Activated T-helper 9 cell treated with anti-CD3 and anti-CD28 coated beads, Interleukin-2, amount 50 U/mL, for 16 hours (primary cell): ENCODE measurements around the gene CSHL1.
"Not testable (repeated sequence)": the region's sequence is repeated elsewhere in the genome, so short reads cannot be mapped to it uniquely, and the experiment has no call there.

Experiments used
- DNase-seq: peaks from one replicate; pipeline ENCODE4 v3.0.0-alpha.2; 2020; ENCODE audit warnings: low read depth

The CSHL1 gene

GRCh38 chr17:63885119-63885518, 25.9 kb downstream of the CSHL1 start:
- DNase-seq, result not testable (repeated sequence)

GRCh38 chr17:63882626-63883126, 28.4 kb downstream of the CSHL1 start:
- not testable (repeated sequence) for DNase-seq

- DNase-seq, result peak; percentile 29
These were observed 29.0 kb downstream of the CSHL1 start, which contains the start of gene GH2 for GRCh38 chr17:63881935-63882601. GH2 (minus strand) TSS chr17:63881944; CDS start chr17:63881801, 143 bp downstream.

- not testable (repeated sequence) for DNase-seq
These were observed 29.7 kb downstream of the CSHL1 start for GRCh38 chr17:63881337-63881736.

- no peak for DNase-seq
These were observed 30.4 kb downstream of the CSHL1 start for GRCh38 chr17:63880706-63881105.

- DNase-seq, result not testable (repeated sequence)
These were observed 32.6 kb downstream of the CSHL1 start for GRCh38 chr17:63878413-63878812.

- DNase-seq, result not testable (repeated sequence)
These were observed 36.4 kb downstream of the CSHL1 start for GRCh38 chr17:63874693-63875092.

GRCh38 chr17:63874061-63874626, 36.9 kb downstream of the CSHL1 start:
- DNase-seq, result not testable (repeated sequence)

GRCh38 chr17:63873577-63873976, 37.5 kb downstream of the CSHL1 start, which contains the start of gene CSH2:
CSH2 (minus strand) TSS chr17:63873677; CDS start chr17:63873614, 63 bp downstream.
- DNase-seq, result not testable (repeated sequence)

GRCh38 chr17:63871646-63872365, 39.3 kb downstream of the CSHL1 start:
- DNase-seq, result not testable (repeated sequence)

- not testable (repeated sequence) for DNase-seq
These were observed 40.8 kb downstream of the CSHL1 start for GRCh38 chr17:63870292-63870665.

- DNase-seq, result not testable (repeated sequence)
These were observed 41.4 kb downstream of the CSHL1 start for GRCh38 chr17:63869491-63870291.

- DNase-seq, result not testable (repeated sequence)
These were observed 44.4 kb downstream of the CSHL1 start for GRCh38 chr17:63866625-63867024.
